GF-D8 (cell line): ENCODE measurements around the gene LIX1.
"Not testable (repeated sequence)": the region's sequence is repeated elsewhere in the genome, so short reads cannot be mapped to it uniquely, and the experiment has no call there.

Experiments used
- DNase-seq: peaks from one replicate; lab custom pipeline; 2025; lab: John Stamatoyannopoulos, UW

Gene LIX1

DNA sequence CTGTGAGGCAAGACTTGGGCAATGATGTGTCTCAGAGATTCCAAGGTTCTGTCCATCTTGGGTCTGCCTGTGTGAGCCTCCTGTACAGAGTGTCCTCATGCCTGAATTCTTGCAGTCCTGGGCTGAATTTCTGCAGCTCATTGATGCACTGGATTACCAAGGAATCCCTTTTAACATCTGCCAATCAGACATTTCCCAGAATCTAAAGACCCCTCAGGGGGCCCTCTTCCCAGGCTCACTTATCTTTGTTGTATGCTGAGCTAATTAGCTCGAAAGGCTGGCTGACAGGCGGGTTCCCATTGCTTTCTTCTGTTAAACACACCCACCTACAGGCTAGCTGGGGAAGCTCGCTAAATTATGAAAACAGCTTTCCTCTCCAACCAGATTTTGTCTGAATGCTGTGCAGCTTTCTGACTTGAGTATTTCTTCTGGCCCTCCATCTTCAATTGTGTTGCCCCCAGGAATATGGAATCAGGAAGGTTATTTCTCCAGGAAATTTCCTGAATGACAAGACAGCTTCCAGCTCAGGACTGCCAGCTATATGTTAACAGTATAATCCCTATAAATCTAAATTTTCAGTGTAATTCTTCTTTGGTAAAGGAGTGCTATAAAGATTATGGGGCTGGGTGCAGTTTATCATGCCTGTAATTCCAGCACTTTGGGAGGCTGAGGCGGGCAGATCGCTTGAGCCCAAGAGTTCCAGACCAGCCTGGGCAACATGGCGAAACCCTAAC lies at the start of gene LIX1:
LIX1 (minus strand) TSS at position 91 of the 734 bp plus-strand sequence; CDS start at position 56, 35 bp downstream.
- DNase-seq = no peak

DNA sequence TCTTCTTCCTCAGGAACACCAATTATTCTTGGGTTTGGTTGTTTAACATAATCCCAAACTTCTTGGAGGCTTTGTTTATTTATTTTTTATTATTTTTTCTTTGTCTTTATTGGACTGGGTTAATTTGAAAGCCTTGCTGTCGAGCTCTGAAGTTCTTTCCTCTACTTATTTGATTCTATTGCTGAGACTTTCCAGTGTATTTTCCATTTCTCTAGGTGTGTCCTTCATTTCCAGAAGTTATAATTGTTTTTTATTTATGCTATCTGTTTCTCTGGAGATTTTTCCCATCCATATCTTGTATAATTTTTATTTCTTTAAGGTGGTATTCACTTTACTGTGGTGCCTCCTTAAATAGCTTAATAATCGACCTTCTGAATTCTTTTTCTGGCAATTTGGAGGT lies 49.5 kb upstream of the LIX1 start:
- DNase-seq = no peak

DNA sequence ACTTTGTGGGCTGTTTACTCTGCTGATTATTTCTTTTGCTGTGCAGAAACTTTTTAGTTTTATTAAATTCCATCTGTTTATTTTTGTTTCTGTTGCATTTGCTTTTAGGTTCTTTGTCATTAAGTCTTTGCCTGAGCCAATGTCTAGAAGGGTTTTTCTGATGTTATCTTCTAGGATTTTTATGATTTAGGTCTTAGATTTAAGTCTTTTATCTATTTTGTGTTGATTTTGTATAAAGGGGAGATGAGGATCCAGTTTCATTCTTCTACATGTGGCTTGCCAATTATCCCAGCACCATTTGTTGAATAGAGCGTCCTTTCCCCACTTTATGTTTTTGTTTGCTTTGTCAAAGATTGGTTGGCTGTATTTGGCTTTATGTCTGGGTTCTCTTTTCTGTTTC lies 47.1 kb upstream of the LIX1 start:
- not testable (repeated sequence) for DNase-seq

DNA sequence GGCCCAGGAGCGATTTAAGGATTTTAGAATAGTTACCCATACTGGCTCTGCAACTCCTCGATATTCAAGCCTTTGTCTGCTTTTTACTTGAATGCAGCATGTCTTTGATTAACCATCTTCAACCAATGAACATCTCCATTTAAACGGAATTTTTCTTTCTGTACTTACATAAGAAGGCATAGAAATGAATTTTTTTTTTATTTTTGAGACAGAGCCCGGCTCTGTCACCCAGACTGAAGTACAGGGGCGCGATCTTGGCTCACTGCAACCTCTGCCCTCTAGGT lies 41.5 kb upstream of the LIX1 start:
- DNase-seq = no peak

DNA sequence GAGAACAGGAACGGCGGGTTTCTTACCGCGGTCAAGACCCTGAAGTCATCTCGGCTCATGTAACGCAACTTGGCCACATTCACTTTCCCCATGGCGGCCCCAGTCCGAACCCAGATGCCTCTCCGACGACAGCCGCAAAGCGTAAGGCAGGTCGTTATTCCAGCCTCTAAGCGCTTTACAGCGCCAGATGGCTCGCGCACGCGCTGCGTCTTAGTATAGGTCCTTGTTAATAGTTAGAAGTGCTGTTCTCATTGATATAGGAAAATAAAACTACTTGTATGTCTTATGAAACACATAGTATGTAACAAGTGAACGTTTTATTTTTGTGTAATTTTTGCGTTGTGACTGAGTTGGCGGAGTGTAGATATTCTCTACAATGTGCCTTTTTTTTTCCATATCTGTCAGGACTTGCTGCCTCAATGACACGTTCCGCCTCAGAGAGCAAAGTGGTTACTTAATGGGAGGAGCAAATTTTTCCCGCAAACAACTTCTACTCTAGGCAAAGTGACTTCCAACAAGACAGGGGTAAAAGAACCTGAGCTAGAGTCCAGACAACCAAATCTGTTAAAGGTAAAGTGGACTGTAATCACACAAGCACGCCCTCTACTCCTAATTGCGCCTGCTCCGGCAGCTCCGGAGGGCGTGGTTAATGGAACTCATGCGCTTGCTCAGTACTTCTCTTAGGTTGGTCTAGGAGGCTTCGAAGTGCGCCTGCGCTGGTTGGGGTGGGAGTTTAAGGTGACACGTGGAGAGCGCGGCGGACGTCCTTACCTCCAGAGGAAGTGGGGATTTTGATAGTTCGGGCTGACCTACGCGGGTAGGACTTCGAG lies 40.9 kb upstream of the LIX1 start, which contains the start of gene RIOK2:
RIOK2 (minus strand) TSS at position 148 of the 830 bp plus-strand sequence; CDS start at position 92, 56 bp downstream.
- DNase-seq = peak; percentile 79

DNA sequence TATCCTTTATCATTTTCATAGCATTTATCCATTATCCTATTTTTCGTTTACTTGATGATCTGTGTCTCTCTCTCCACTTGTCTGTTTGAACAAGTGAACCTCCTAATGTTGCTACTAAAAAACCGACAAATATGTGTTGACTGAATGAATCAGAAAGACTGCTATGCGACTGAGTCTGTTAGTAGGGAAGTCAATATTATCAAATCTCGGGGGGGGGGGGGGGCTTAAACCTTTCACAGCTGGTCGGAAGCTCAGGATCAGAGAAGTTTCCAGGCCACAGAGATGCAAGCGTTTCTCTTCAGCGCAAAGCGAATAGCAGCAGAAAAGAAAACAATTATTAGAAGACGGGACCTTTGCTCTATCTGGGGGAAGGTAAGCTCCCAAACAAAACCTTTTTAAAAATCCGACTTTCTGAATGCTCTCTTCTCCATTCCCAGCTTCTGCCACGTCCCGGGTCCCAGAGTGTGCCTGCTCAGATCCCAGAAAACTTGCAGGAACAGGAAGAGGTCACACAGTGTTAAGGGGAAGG lies 40.2 kb upstream of the LIX1 start:
- no peak for DNase-seq

DNA sequence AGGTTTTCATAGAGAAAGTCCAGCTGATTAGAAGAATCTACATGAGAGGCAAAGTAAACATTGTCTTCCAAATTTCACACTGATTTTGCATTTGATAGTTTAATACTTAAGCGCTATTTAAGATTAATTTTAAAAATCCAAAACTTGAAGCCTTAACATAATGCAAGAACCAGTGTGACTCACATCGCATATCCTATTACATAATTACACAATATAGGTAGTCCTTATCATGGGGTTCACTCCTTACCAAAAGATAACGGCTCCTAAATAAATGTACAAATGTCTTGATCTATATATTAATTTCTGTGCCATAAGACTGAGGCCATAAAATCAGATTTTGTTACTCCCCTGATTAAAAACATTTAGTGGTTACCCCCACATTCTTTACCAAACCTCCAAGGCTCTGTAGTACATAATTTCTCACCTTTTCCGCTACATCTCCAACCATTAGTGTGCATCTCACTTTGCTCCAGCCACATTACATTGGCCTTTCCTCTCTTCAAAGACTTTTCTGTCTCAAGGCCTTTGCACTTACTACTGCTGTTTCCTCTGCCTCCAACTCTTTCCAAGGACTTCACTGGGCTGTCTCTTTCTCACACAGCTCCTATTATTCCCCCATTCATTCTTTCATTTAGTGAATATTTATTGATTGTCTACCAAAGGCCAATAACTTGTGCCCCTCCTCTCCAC lies 39.6 kb upstream of the LIX1 start:
- no peak for DNase-seq

DNA sequence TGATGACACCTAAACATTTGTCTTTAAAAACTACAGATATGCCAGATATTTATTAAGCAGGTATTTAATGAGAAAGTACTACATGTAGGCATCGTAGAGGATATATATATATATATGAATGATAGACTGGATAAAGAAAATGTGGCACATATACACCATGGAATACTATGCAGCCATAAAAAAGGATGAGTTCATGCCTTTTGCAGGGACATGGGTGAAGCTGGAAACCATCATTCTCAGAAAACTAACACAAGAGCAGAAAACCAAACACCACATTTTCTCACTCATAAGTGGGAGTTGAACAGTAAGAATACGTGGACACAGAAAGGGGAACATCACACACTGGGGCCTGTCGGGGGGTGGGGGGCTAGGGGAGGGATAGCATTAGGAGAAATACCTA lies 37.0 kb upstream of the LIX1 start:
- not testable (repeated sequence) for DNase-seq

DNA sequence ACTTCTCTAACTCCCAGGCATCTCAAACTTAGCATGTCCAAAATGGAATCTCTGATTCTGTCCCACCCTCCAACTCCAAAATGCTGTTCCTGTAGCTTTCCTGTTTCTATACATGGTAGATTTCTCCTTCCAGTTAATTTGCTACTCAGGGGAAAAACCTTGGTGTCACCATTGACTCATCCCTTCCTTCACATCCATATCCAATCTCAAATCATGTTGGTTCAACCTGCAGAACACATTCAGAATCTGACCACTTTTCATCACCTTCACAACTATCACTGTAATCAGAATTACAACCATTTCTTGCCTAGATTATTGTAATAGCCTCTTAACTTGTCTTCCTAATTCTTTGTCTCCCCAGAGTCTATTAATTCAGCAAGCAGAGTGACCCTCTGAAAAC lies 29.8 kb upstream of the LIX1 start:
- no peak for DNase-seq

DNA sequence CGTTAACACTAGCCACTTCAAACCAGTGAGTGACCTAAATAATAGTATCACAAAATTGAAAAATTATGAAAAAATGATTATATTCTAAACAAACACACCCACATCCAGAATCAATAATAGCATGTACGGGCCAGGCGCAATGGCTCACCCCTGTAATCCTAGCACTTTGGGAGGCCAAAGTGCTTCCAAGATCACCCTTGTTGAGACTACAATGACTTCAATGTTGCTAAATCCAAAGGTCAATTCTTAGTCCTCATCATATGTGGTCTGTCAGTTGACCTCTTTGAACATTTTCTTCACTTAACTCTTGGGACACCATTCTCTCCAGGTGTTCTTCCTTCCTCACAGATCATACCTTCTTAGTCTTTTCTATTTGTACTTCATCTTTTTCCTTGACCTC lies 29.3 kb upstream of the LIX1 start:
- no peak for DNase-seq

DNA sequence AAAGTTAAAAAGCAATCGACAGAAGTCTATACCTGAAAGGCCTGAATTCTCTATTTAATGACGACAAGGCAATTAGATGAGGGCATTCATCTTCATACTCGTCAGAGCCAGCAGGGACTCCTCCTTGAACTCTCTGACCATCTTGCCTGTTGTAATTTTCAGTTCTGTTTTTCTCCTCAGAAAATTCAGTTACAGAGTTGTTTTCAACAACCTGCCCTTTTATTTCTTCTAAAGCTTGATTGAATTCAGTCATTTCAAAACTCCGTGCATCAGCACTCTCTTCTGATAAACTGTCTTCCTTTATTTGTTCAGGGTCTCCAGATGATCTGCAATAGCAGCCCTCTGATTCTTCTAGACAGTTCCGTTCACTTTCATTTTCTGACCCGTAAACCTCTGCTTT lies 25.0 kb upstream of the LIX1 start:
- no peak for DNase-seq

DNA sequence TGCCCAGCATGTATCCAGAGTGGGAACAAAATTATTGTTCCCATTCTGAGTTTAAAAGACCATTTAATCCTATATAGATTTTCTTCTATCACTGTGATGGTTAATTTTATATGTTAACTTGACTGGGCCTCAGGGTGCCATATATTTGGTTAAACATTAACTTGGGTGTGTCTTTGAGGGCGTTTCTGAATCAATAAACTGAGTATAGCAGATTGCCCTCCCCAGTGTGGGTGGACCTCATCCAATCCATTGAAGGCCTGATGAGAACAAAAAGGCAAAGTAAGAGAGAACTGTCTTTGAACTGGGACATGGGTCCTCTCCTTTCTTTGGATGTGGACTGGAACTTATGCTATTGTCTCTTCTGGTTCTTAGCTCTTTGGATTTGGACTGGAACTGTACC lies 23.3 kb upstream of the LIX1 start:
- DNase-seq = no peak

DNA sequence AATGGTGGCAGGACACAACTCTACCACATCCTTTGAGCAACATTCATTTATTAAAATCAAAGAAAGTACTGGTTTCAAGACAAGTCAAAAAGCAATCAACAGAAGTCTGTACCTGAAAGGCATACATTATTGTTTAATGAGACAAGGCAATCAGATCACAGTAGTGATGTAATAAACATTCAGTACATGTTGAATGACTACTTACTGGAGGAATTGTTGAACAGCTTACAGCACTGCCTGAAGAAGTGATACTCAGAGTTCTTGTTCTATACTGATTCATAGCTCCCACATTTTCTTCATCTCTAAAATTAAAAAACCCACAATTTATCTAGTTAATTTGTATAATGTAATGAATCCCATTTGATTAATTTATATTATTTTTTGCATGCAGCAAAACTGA lies 22.4 kb upstream of the LIX1 start:
- no peak for DNase-seq

DNA sequence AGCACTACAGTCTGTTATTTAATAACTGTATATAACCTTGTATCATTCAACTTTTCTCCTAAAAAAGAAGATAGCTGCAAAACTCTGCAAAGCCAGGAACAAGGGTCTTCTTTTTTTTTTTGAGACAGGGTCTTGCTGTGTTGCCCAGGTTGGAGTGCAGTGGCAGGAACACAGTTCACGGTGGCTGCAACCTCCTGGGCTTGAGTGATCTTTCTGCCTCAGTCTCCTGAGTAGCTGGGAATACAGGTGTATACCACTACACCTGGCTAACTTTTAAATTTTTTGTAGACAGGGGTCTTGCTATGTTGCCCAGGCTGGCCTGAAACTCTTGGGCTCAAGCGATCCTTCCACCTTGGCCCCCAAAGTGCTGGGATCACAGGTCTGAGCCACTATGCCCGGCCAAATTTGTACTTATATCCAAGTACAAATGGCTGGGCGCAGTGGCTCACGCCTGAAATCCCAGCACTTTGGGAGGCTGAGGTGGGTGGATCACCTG lies 21.4 kb upstream of the LIX1 start:
- no peak for DNase-seq

DNA sequence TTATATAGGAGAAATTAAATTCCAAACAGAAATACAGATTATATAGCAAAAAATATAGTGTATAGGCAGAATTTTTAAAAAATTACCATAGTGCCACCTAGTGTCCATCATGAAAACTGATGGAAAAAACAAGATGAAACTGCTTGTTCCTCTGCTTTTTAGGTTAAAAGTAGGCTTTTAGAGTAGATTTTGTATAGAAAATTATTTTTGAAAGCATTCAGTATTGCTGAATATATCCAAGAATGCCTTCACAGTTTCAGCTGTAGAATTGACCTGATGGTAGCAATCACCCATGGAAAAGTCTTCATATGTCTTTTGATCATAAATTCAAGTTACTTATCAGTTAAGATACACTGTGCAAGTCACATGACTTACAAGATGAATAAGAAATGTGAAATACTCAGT lies 21.0 kb upstream of the LIX1 start:
- DNase-seq = no peak

DNA sequence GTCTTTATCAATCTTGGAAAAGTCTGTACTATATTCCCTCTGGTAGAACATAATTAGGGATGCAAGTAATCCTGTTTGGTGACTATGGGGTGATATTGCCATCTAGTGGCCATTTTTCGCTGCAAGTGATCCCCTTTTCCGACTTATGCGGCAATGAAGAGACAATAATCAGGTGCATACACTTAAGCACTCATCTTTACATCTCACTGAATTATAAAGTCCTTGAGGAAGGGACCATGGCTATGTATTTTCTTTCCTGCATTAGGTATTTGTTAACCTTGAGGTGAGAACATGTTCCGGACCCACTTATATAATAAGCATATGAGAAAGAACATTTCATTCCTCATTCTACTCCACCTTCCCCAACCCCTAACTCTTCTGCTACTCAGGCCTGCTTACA lies 19.6 kb upstream of the LIX1 start:
- DNase-seq = no peak

DNA sequence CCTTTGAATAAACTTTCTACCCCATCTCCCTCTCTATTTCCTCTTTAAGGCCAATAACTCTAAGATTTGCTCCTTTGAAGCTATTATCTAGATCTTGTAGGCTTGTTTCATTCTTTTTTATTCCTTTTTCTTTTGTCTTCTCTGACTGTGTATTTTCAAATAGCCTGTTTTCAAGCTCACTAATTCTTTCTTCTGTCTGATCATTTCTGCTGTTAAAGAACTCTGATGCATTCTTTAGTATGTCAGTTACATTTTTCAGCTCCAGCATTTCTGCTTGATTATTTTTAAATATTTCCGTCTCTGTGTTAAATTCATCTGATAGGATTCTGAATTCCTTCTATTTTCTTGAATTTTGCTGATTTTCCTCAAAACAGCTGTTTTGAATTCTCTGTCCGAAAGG lies 15.3 kb upstream of the LIX1 start:
- no peak for DNase-seq

DNA sequence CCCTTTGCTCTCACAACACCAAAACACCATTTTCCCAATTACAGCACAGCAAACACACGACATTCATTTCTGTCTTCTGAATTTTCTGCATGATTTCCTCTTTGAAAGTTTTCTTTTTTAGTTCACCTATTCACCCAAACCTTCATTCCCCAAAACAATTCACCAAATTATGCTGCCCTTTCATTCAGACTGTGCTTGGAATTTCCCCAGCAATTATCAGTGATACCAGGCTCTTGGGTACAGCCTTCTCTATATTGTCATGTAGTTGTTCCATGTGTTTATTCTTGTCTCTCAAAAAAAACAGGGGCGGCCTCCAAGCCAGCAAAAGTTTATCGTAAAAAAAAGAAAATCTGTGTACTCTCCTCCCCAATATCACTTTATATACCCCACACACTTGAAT lies 9.0 kb upstream of the LIX1 start:
- no peak for DNase-seq

DNA sequence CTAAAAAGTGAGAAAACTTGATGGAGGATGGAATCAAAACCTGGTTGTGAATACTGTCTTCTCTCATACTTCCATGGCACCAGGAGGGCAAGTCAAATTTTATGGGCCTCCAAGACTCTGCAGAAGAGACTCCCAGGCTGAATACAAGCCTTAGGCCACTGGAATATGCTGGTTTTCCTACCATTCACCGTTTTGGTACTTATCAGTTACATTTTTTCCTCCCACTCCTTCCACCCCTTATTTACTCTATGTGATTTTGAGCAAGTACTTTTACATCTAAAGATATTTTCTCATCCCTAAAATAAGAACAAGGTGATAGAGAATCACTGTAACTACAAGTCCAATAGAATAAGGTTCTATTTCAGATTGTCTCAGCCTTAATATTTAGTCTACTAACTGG lies 8.0 kb upstream of the LIX1 start:
- no peak for DNase-seq

DNA sequence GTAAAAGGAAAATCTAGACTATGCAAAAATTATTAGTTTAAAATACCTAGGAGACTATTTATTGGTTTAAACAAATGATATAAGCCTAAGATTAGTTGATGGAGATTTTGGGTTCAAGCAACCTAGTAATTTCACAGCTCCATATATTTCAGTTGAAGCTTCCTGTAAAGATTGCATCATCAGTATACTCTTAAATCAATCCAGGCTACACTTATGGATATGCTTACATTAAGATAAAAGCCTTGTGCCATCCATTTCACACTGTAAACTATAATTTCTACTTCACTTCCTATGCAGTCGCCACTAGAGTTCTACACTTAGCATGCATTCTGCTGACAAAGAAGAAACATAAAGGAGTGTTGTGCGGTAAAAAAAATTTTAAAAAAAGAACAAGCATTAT lies 7.3 kb upstream of the LIX1 start:
- DNase-seq = no peak

DNA sequence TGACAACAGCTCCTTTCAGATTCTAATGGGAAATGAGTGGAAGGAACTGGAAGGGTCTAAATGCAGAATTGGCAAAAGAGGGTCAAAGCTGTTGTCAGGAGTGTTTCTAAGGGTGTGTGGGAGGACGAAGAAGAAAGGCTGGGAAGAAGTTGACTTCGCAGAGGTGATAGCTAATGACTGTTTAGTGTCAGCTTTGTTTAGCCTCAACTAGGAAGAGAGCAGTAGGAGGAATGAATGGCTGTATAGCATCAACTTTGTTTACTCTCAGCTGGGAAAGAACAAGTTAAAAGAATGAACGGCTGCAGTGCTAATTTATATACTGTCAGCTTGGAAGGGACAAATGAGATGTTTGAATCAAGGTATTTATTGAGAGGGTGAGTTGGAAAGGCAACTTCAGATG lies 5.9 kb upstream of the LIX1 start:
- DNase-seq = no peak

DNA sequence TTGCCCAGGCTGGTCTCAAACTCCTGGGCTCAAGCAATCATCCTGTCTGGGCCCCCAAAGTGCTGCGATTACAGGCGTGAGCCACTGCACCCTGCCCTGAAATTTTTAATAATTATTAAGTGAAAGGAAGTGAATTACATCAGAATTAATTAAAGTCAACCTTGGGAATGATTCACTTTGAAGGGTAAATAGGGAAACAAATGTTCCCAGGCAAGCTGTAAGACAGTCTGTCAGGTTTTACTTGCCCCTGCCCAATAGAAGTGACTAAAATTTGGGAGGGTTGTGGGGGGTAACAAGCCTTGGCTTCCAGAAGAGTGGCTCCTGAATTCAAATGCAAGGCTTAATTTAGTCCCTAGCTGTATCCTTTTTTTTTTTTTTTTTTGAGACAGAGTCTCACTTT lies 1.3 kb upstream of the LIX1 start:
- DNase-seq = no peak

DNA sequence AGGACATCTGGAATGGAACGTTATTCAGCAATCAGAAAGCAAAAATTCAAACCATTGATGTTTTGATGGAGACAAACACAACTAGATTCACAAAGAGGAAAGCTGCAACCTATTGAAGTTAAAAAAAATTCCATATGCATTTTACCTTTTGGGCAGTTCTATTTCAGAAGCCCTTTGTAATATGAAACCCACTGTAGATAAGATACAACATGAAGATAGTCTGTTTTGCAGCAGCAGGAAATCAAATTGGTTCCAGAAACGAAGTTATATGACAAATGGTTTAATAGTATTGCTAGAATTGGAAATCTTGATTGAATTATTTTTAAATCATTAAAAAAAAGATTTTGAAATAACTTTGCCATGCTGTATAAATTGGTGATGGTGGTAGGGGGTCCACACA lies 872 bp downstream of the LIX1 start:
- no peak for DNase-seq
